H1 (cell line): ENCODE data around the gene CYP1A2. TPM values are rescaled to one million over a fixed set of nuclear protein-coding genes. Genes with fewer than 3 reads are reported as not detected.

ENCODE experiments used
- ASH2L ChIP-seq: fragments of 200-600, 300-600 bp; sonication (generic); IDR thresholded peaks from one replicate; pipeline ENCODE4 v1.7.1; 2017; ENCODE audit warnings: low read length
- CBX5 ChIP-seq: fragments of 300-800, 300-1000 bp; sonication (generic); IDR thresholded peaks from 2 replicates; pipeline ENCODE4 v1.7.1; 2016; ENCODE audit warnings: antibody characterized with exemption, low read length, low read depth
- CHD7 ChIP-seq: fragments of 300-600 bp; sonication (generic); IDR thresholded peaks from 2 replicates; pipeline ENCODE4 v1.7.1; 2012; ENCODE audit warnings: low read length, moderate library complexity, mild to moderate bottlenecking, inconsistent platforms; ENCODE audit not compliant: insufficient replicate concordance
- EP300 ChIP-seq, 2 experiments: IDR thresholded peaks; 1 replicate in 1 of 2; 2 replicates in 1 of 2; pipeline ENCODE4 v1.6.1; 2011 to 2012; ENCODE audit warnings: low read depth in 2 of 2, low read length in 2 of 2, mild to moderate bottlenecking in 2 of 2, borderline replicate concordance in 1 of 2, inconsistent platforms in 1 of 2, moderate library complexity in 1 of 2
- KDM1A ChIP-seq: fragments of 200-600, 300-600 bp; sonication (generic); IDR thresholded peaks from 2 replicates; pipeline ENCODE4 v1.7.1; 2016; ENCODE audit warnings: mild to moderate bottlenecking, low read length, borderline replicate concordance
- KDM5A ChIP-seq: fragments of 200-600 bp; IDR thresholded peaks from 2 replicates; pipeline ENCODE4 v1.7.1; 2012; ENCODE audit warnings: mild to moderate bottlenecking, low read length, inconsistent platforms, mixed read lengths
- POLR2AphosphoS5 ChIP-seq: IDR thresholded peaks from 2 replicates; pipeline ENCODE4 v1.6.1; 2011; ENCODE audit warnings: low read depth, low read length
- SAP30 ChIP-seq: fragments of 300-600 bp; sonication (generic); IDR thresholded peaks from 2 replicates; pipeline ENCODE4 v1.7.1; 2012; ENCODE audit warnings: low read length, moderate library complexity, mild to moderate bottlenecking, inconsistent platforms; ENCODE audit not compliant: insufficient read depth, insufficient replicate concordance
- SP2 ChIP-seq: IDR thresholded peaks from 2 replicates; pipeline ENCODE4 v1.6.1; 2012; ENCODE audit warnings: mild to moderate bottlenecking, low read length, inconsistent platforms
- TAF1 ChIP-seq: IDR thresholded peaks from 2 replicates; pipeline ENCODE4 v1.6.1; 2011; ENCODE audit warnings: mild to moderate bottlenecking, low read depth, low read length
- polyA plus RNA-seq, 7 experiments: library from polyadenylated mRNA; depleted of rRNA in 3 of 7; stranded (reverse) in 5 of 7; unstranded in 2 of 7; fragments of >200 nt in 5 of 7; fragments of 200-250 nt in 2 of 7; gene quantifications; 1 replicate in 5 of 7; 2 replicates in 1 of 7; 4 replicates in 1 of 7; pipeline versions ENCODE4 v1.2.1 to v1.2.3, GENCODE V29; 2011 to 2013; ENCODE audit warnings: missing spikeins in 2 of 7, mixed read lengths in 2 of 7
- total RNA-seq: library from RNA; stranded (reverse); fragmentation: NEBNext Ultra II Directional; extraction: Animal tissue kit (Norgen Biotek cat#: 25700); gene quantifications from 2 replicates; pipeline ENCODE4 v1.2.1, GENCODE V29; 2021
- TF ChIP-seq, protein P1 (sequence below): IDR thresholded peaks from 2 replicates; pipeline ENCODE4 v1.6.1; 2012; ENCODE audit warnings: low read length, inconsistent platforms

CYP1A2 gene
- total and polyA plus RNA-seq, 2 of the 8 experiments (the other 6 are each of a cell fraction or from before 2014, with no cell fraction given): not detected

DNA sequence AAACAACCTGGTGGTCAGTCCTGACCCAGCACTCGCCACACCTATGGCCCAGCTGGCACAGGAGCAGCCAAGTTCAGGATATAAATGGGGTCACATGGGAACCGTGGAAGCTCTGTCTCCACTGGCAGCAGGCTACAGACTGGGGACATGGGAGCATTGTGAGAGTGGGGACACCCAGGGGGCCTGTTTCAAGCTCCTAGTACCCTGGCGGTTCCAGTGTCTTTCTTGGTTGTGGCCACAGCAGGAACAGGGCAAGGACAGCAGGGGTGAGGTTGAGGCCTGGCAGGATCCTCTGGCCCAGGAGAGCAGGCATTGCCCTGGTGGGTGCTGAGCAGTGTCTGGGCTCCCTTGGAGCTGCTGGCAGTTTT is 35.1 kb downstream of the CYP1A2 start (continued):
- no peak for TF ChIP-seq CHD7
- no peak for TF ChIP-seq ASH2L
- TF ChIP-seq KDM5A: no peak
- no peak for TF ChIP-seq POLR2AphosphoS5
- no peak for TF ChIP-seq SP2
- no peak for TF ChIP-seq KDM1A
- TF ChIP-seq EP300 (IDR thresholded peaks at IDR 0.05; ENCODE audit: borderline replicate concordance in 1 of 2, low read depth in 2 of 2, low read length in 2 of 2): no peak
- TF ChIP-seq, protein P1, sequence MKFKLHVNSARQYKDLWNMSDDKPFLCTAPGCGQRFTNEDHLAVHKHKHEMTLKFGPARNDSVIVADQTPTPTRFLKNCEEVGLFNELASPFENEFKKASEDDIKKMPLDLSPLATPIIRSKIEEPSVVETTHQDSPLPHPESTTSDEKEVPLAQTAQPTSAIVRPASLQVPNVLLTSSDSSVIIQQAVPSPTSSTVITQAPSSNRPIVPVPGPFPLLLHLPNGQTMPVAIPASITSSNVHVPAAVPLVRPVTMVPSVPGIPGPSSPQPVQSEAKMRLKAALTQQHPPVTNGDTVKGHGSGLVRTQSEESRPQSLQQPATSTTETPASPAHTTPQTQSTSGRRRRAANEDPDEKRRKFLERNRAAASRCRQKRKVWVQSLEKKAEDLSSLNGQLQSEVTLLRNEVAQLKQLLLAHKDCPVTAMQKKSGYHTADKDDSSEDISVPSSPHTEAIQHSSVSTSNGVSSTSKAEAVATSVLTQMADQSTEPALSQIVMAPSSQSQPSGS: no peak
- no peak for TF ChIP-seq TAF1
- TF ChIP-seq CBX5: no peak
- no peak for TF ChIP-seq SAP30
